H9 (cell line): ENCODE results near the gene DPY30. TPM values are rescaled to one million over a fixed set of nuclear protein-coding genes. Genes with fewer than 3 reads are reported as not detected.

Experiments used
- DNase-seq: peaks from one replicate; pipeline ENCODE4 v3.0.0-alpha.2; 2017
- H2AFZ ChIP-seq: one replicate; pipeline ENCODE4 v1.6.1; 2013; ENCODE audit warnings: mild to moderate bottlenecking, low read length, control low read depth, moderate library complexity
- H2AK5ac ChIP-seq: 2 replicates; pipeline ENCODE4 v1.6.1; 2013; ENCODE audit warnings: low read length, control low read depth, mixed read lengths; ENCODE audit not compliant: insufficient read length
- H2BK120ac ChIP-seq: one replicate; pipeline ENCODE4 v1.6.1; 2013; ENCODE audit warnings: low read depth, mild to moderate bottlenecking, low read length, control low read depth, inconsistent platforms; ENCODE audit not compliant: poor library complexity, severe bottlenecking
- H2BK12ac ChIP-seq: 2 replicates; pipeline ENCODE4 v1.6.1; 2013; ENCODE audit warnings: low read length, control low read depth, mixed read lengths, low read depth; ENCODE audit not compliant: insufficient read length
- H2BK15ac ChIP-seq: 2 replicates; pipeline ENCODE4 v1.6.1; 2013; ENCODE audit warnings: low read depth, low read length, control low read depth
- H2BK20ac ChIP-seq: one replicate; pipeline ENCODE4 v1.6.1; 2013; ENCODE audit warnings: low read depth, mild to moderate bottlenecking, low read length, control low read depth, inconsistent platforms; ENCODE audit not compliant: poor library complexity, severe bottlenecking
- H2BK5ac ChIP-seq: 2 replicates; pipeline ENCODE4 v1.6.1; 2013; ENCODE audit warnings: low read length, control low read depth, mixed read lengths; ENCODE audit not compliant: insufficient read length
- H3K14ac ChIP-seq: 2 replicates; pipeline ENCODE4 v1.6.1; 2013; ENCODE audit warnings: low read length, control low read depth; ENCODE audit not compliant: insufficient read depth
- H3K18ac ChIP-seq: 2 replicates; pipeline ENCODE4 v1.6.1; 2013; ENCODE audit warnings: low read depth, mild to moderate bottlenecking, mixed read lengths, low read length, control low read depth; ENCODE audit not compliant: insufficient read length
- H3K23ac ChIP-seq: 2 replicates; pipeline ENCODE4 v1.6.1; 2013; ENCODE audit warnings: low read length, control low read depth, mixed read lengths, low read depth; ENCODE audit not compliant: insufficient read length
- H3K23me2 ChIP-seq: 2 replicates; pipeline ENCODE4 v1.6.1; 2013; ENCODE audit warnings: low read depth, mild to moderate bottlenecking, mixed read lengths, low read length, control low read depth; ENCODE audit not compliant: insufficient read length, poor library complexity, severe bottlenecking
- H3K27ac ChIP-seq: 2 replicates; pipeline ENCODE4 v1.5.1; 2013; ENCODE audit warnings: low read length, control low read depth, mixed read lengths, low read depth; ENCODE audit not compliant: insufficient read length
- H3K27me3 ChIP-seq: 2 replicates; pipeline ENCODE4 v1.6.1; 2013; ENCODE audit warnings: low read length, control low read depth, inconsistent platforms; ENCODE audit not compliant: insufficient read depth
- H3K4ac ChIP-seq: 2 replicates; pipeline ENCODE4 v1.6.1; 2013; ENCODE audit warnings: low read depth, mild to moderate bottlenecking, control low read depth, inconsistent platforms, low read length, moderate library complexity
- H3K4me1 ChIP-seq: 2 replicates; pipeline ENCODE4 v1.6.1; 2013; ENCODE audit warnings: low read length, control low read depth, inconsistent platforms; ENCODE audit not compliant: insufficient read depth
- H3K4me2 ChIP-seq: 2 replicates; pipeline ENCODE4 v1.6.1; 2013; ENCODE audit warnings: low read length, control low read depth, mixed read lengths; ENCODE audit not compliant: insufficient read length, insufficient read depth
- H3K56ac ChIP-seq: 2 replicates; pipeline ENCODE4 v1.6.1; 2013; ENCODE audit warnings: low read depth, mild to moderate bottlenecking, mixed read lengths, low read length, control low read depth; ENCODE audit not compliant: insufficient read length
- H3K79me1 ChIP-seq: 2 replicates; pipeline ENCODE4 v1.6.1; 2013; ENCODE audit warnings: low read depth, mild to moderate bottlenecking, moderate library complexity, low read length, control low read depth, inconsistent platforms; ENCODE audit not compliant: insufficient read depth, poor library complexity, severe bottlenecking
- H3K79me2 ChIP-seq: 2 replicates; pipeline ENCODE4 v1.6.1; 2013; ENCODE audit warnings: low read length, control low read depth, inconsistent platforms; ENCODE audit not compliant: insufficient read depth
- H3K9ac ChIP-seq: 2 replicates; pipeline ENCODE4 v1.6.1; 2013; ENCODE audit warnings: low read length, control low read depth, mixed read lengths; ENCODE audit not compliant: insufficient read length; ENCODE audit errors: extremely low read depth
- H3K9me3 ChIP-seq: one replicate; pipeline ENCODE4 v1.6.1; 2013; ENCODE audit warnings: low read depth, low read length, inconsistent platforms; ENCODE audit not compliant: control insufficient read depth
- H3T11ph ChIP-seq: one replicate; pipeline ENCODE4 v1.6.1; 2013; ENCODE audit warnings: mild to moderate bottlenecking, low read length, control low read depth, inconsistent platforms
- H4K20me1 ChIP-seq: one replicate; pipeline ENCODE4 v1.6.1; 2013; ENCODE audit not compliant: control insufficient read depth, insufficient read length, insufficient read depth
- H4K5ac ChIP-seq: 2 replicates; pipeline ENCODE4 v1.6.1; 2013; ENCODE audit warnings: low read depth, mild to moderate bottlenecking, mixed read lengths, low read length, control low read depth; ENCODE audit not compliant: insufficient read length
- H4K8ac ChIP-seq: replicated peaks from 2 replicates; pipeline ENCODE4 v1.6.1; 2013; ENCODE audit warnings: low read length, control low read depth, mixed read lengths, low read depth; ENCODE audit not compliant: insufficient read length
- H4K91ac ChIP-seq: 2 replicates; pipeline ENCODE4 v1.6.1; 2013; ENCODE audit warnings: low read depth, mild to moderate bottlenecking, moderate library complexity, mixed read lengths, low read length, control low read depth; ENCODE audit not compliant: insufficient read length
- H3K27ac Mint-ChIP-seq, 3 experiments: 2 replicates in 2 of 3; 3 replicates in 1 of 3; pipeline ENCODE4 v1.8.0; 2020 to 2021; ENCODE audit warnings: mixed read lengths in 3 of 3, mild to moderate bottlenecking in 1 of 3, moderate library complexity in 1 of 3
- H3K27me3 Mint-ChIP-seq: 2 replicates; pipeline ENCODE4 v1.8.0; 2021; ENCODE audit warnings: low read depth, mild to moderate bottlenecking, moderate library complexity, mixed read lengths
- H3K36me3 Mint-ChIP-seq, 3 experiments: 2 replicates in 2 of 3; 3 replicates in 1 of 3; pipeline ENCODE4 v1.8.0; 2020 to 2021; ENCODE audit warnings: low read depth in 3 of 3, mixed read lengths in 3 of 3; ENCODE audit not compliant: insufficient read depth in 1 of 3
- H3K4me1 Mint-ChIP-seq, 2 experiments: 2 replicates each; pipeline ENCODE4 v1.8.0; 2020; ENCODE audit warnings: mixed read lengths in 2 of 2
- H3K4me3 Mint-ChIP-seq, 2 experiments: 2 replicates in 1 of 2; 3 replicates in 1 of 2; pipeline ENCODE4 v1.8.0; 2020 to 2021; ENCODE audit warnings: mild to moderate bottlenecking in 2 of 2, mixed read lengths in 2 of 2, moderate library complexity in 1 of 2
- H3K9me3 Mint-ChIP-seq, 2 experiments: 2 replicates in 1 of 2; 3 replicates in 1 of 2; pipeline ENCODE4 v1.8.0; 2020; ENCODE audit warnings: mild to moderate bottlenecking in 2 of 2, mixed read lengths in 2 of 2, moderate library complexity in 1 of 2
- CTCF ChIP-seq: fragments of 200-600 bp; sonication (generic); conservative IDR thresholded peaks from 3 replicates; pipeline ENCODE4 v1.8.0; 2021; ENCODE audit warnings: antibody characterized with exemption, mild to moderate bottlenecking
- WGBS: extraction: QIAGEN DNeasy Blood & Tissue Kit; methylation state at CpG from one replicate; pipeline ENCODE4 v1.1.7; 2013; ENCODE audit warnings: missing lambda C conversion rate, low lambda C conversion rate, mixed read lengths; ENCODE audit not compliant: insufficient read length; ENCODE audit errors: extremely low coverage; 5-methylcytosine and 5-hydroxymethylcytosine counted together
- total RNA-seq: library from RNA; stranded (reverse); gene quantifications from 2 replicates; pipeline ENCODE4 v1.2.1, GENCODE V29; 2021

The DPY30 gene
- total RNA-seq, 1 experiment from 2014 or later, result 148 TPM

- H2BK20ac ChIP-seq, result no peak overlapping the region
- H3K9me3 Mint-ChIP-seq, result no peaks in the 10 kb centered on the region
- no peak overlapping the region for H2AFZ ChIP-seq
- no peaks in the 10 kb centered on the region for H4K20me1 ChIP-seq
- peaks cover 24 to 32% of the 10 kb centered on the region in 2 experiments for H3K4me1 Mint-ChIP-seq
- H3K14ac ChIP-seq, result no peak overlapping the region
- peak overlapping the region; percentile 68 for H3K4me2 ChIP-seq
- no peak overlapping the region for H2BK12ac ChIP-seq
- no peak overlapping the region for H2BK5ac ChIP-seq
- no peak overlapping the region for H3K56ac ChIP-seq
- no CpG with 5 or more reads among the region's 5 CpGs for WGBS
- no peak overlapping the region for H4K8ac ChIP-seq
- H3K4me1 ChIP-seq, result no peaks in the 10 kb centered on the region
- H3K4me3 Mint-ChIP-seq, result peak overlapping the region; percentile 80 to 88
- H2BK120ac ChIP-seq, result no peak overlapping the region
- no peak overlapping the region for H4K91ac ChIP-seq
- H3K27ac ChIP-seq, result peak overlapping the region; percentile 42
- no peak overlapping the region for H3K23ac ChIP-seq
- H2BK15ac ChIP-seq, result no peak overlapping the region
- H3K27me3 Mint-ChIP-seq, result no peaks in the 10 kb centered on the region
- no peaks in the 10 kb centered on the region for H3K27me3 ChIP-seq
- H3T11ph ChIP-seq, result no peak overlapping the region
- no peak for DNase-seq
- no peak for TF ChIP-seq CTCF
- peak overlapping the region; percentile 99; a peak in 6 of 7 replicates for H3K27ac Mint-ChIP-seq
- no peak overlapping the region for H2AK5ac ChIP-seq
- H3K4ac ChIP-seq, result no peak overlapping the region
- H3K79me1 ChIP-seq, result peaks cover 3% of the 10 kb centered on the region
- H3K18ac ChIP-seq, result no peak overlapping the region
- peaks cover 14% of the 10 kb centered on the region; the same call in 1 of the 2 replicates for H3K79me2 ChIP-seq
- no peaks in the 10 kb centered on the region for H3K9me3 ChIP-seq
- no peak overlapping the region for H4K5ac ChIP-seq
- H3K36me3 Mint-ChIP-seq, result peaks cover 6 to 23% (median 22%) of the 10 kb centered on the region in 3 experiments
- H3K9ac ChIP-seq, result peak overlapping the region; percentile 26
- peaks cover 8% of the 10 kb centered on the region for H3K23me2 ChIP-seq
These were observed 28.1 kb downstream of the DPY30 start for GRCh38 chr2:32011485-32011960.
